Activated CD8-positive, alpha-beta memory T cell treated with anti-CD3 and anti-CD28 coated beads, Interleukin-2, amount 50 U/mL, for 4 hours (primary cell): ENCODE measurements around the gene PIK3CA.
"Not testable (repeated sequence)": the region's sequence is repeated elsewhere in the genome, so short reads cannot be mapped to it uniquely, and the experiment has no call there.

Experiments used
- DNase-seq: peaks from one replicate; pipeline ENCODE4 v3.0.0-alpha.2; 2020

Gene PIK3CA

DNA sequence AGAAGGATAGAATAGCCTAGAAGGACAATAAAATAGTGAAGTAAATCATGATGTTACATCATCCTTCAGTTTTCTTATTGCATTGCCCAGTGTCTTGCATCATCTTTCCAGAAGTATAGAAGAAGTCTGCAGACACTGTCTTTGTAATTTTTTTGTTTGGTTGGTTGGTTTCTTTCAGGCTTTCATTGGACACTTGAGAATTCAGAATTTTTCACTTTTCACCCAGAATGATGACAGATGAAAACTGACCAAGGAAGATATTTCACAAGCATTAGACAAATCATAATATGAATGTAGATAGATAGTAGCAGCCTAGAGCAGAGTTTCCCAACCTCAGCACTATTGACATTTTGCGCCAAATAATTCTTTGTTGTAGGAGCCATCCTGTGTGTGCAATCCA is 67.4 kb downstream of the PIK3CA start:
- not testable (repeated sequence) for DNase-seq

DNA sequence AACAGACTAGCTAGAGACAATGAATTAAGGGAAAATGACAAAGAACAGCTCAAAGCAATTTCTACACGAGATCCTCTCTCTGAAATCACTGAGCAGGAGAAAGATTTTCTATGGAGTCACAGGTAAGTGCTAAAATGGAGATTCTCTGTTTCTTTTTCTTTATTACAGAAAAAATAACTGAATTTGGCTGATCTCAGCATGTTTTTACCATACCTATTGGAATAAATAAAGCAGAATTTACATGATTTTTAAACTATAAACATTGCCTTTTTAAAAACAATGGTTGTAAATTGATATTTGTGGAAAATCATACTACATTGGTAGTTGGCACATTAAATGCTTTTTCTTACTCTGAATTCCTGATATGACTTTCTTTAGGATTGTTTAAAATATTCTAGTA is 70.1 kb downstream of the PIK3CA start:
- DNase-seq, result not testable (repeated sequence)

DNA sequence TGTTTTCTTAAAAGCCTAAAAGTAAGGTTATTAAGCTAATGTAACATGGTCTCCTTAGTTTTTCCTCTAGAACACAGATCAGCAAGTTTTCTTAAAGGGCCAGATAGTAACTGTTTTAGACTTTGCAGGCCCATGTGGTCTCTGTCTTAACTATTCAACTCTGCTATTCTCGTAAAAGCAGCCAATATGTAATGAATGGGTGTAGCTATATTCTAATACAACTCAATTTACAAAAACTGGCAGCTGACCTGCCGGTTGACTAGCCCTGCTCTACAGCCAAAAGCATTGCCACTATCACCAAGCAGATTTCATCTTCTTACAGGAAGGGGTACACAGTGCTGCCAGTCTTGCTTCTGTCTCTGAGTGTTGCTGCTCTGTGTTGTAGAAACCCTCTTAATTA is 75.4 kb downstream of the PIK3CA start:
- no peak for DNase-seq

- DNase-seq, result no peak
These were observed 76.4 kb downstream of the PIK3CA start for GRCh38 chr3:179224584-179224983.

GRCh38 chr3:179227349-179227748 is 79.2 kb downstream of the PIK3CA start:
- no peak for DNase-seq

GRCh38 chr3:179229177-179229576 is 81.0 kb downstream of the PIK3CA start:
- DNase-seq, result no peak

- no peak for DNase-seq
These were observed 84.9 kb downstream of the PIK3CA start for GRCh38 chr3:179233043-179233442.

GRCh38 chr3:179234199-179234598 is 86.0 kb downstream of the PIK3CA start:
- no peak for DNase-seq

DNA sequence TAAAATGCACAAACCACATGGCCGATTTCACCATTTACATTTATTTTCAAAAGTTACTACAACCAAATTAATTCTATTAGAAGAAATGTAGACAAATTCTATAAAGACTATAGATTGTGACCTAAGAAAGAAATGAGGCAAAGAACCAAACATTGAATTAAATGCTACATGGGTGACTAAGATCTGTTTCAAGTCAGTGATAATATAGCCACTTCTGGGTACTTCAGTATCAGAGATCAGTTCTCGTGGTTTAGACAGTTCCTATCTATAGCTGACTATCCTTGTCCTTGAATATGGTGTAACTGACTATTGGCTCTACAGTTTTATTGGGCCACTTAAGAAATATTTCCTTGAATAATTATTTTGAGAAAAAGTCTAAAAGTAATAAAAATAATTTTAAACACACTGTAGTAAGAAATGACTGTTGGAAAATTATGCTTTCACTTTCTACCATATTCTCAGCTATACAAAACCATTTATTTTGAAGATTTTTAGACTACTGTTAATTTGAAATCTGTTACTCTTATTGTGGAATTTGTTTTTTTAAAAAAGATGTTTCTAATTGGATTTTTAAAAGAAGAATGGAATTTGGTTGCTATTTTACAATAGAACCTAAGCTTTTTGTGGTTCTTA is 88.6 kb downstream of the PIK3CA start:
- DNase-seq, result no peak

GRCh38 chr3:179240299-179240698 is 92.1 kb downstream of the PIK3CA start:
- DNase-seq, result not testable (repeated sequence)

DNA sequence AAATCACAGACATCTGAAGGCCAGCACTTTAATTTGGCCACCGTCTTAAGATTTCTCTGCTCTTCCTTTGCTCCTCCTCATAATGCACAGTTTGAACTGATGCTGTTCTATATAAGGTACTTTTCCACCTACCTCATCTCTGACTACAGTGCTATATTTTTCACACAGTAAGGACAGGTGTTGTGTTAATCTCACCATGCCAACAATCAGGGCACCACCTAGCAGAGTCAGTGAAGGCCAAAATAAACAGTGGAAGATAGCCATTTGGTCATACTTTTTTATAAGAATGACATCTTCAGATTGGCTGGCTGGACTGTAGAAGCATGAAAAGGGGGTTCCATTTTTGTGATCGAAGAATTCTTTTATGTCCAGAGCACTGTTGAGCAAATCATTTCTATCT is 94.7 kb downstream of the PIK3CA start:
- DNase-seq, result not testable (repeated sequence)

DNA sequence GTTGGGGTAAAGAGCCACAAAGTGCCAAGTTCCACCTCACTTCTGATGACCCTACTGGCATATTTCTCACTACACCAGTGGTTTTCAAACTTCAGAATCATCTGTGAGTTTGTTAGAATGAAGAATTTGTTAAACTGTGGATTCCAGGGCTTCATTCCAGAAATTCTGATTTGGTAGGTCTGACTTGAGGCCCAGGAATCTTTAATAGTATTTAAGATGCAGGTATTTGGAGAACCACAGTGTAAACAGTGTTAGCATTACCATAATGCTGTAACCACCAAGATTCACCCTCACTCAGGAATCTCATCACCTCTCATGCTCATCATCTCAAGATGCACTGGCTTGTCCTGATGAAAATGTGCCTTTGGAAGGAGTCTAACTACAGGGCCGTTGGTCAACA is 96.7 kb downstream of the PIK3CA start:
- DNase-seq, result no peak

DNA sequence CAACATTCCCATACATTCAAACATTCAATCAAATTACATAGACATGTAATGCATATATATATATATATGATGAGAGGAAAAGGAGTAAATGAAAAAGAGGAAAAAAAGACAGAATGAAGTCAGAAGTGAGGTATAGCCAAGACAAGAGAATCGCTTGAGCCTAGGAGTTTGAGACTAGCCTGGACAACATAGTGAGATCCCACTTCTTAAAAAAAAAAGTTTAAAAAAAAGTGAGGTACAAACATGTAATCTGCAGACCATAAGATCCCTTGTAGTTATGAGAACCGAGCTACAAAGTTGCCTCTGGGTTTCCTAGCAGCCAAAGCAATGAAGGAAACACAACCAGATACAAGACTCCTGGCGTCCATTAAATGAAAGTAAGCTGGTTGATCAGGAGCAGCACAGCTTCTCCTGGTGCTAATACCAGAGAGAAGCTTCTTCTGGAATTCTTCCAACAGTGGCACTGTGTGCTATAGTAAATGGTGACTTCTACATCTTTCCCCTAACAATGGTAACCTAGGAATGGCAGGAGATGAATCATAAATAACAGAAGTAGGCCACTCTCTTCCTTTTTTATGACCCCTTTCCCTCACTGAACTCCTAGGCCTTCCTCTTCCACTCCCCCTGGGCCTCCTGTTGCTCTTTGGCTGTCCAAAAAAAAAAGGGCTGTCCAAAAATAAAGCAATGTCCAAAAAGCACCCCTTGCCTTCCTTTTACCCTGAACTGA is 99.3 kb downstream of the PIK3CA start:
- DNase-seq, result no peak

- DNase-seq, result no peak
These were observed 102.8 kb downstream of the PIK3CA start, which contains the start of gene KCNMB3 for GRCh38 chr3:179250803-179251476. Gene KCNMB3 (minus strand): TSS chr3:179251114. CDS start chr3:179250990, 124 bp downstream.

GRCh38 chr3:179256813-179257212 is 108.7 kb downstream of the PIK3CA start:
- no peak for DNase-seq

- DNase-seq, result not testable (repeated sequence)
These were observed 109.6 kb downstream of the PIK3CA start for GRCh38 chr3:179257742-179258141.

DNA sequence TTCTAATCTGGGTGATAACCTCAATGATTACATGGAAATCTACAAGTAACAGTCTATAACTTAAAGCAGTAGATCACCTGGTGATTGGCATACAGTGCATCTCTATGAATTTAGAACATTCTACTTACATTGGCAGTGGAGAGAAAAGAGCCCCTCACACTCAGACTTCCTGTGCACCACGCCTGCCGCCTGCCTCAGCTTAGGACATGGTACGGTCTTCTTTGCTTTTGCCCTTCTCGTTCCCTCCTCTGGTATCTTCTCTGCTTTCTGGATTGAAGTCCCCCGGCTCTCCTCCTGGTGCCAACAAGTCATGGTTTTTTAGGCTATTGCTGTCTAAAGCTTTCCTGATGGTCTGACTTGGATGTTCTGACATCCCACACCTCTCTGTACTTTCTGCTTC is 110.7 kb downstream of the PIK3CA start:
- DNase-seq, result no peak

- not testable (repeated sequence) for DNase-seq
These were observed 112.0 kb downstream of the PIK3CA start for GRCh38 chr3:179259959-179260756.

DNA sequence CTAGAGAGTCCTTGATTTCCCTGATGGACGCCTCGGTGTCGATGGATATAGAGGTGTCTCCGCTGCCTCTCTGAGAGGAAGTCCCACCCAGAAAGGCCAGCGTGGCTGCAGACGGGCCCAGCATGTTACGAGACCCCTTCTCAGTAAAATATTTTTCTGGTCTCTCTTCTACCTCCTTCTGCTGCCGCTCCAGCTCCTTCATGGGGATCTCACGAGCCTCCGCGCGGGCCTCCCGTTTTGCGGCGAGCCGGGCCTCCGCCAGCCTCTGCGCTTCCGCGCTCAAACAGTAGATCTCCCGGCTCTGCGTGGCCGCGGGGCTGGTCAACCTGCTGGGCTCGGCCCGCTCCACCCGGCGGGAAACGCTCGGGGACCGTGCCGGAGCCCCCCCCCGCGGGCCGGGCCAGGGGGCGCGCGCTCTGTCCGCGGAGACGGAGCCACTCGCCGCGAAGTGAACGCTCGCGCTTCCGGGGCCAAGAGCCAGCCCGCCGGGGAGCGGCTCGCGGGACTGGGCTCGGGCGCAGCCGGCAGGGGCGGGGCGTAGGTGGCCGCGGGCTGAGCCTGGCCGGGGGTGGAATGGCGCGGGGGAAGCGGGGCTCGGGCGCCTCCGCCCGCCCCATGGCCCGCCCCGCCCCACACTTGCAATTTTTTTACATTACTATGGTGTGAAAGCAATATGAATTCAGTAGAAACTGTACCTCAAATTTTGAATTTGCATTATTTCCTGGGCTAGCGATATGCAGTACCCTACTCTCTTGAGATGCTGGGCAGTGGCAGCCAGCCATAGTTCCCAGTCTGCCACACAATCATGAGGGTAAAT is 113.0 kb downstream of the PIK3CA start:
- DNase-seq, result peak; percentile 66

- DNase-seq, result no peak
These were observed 115.0 kb downstream of the PIK3CA start for GRCh38 chr3:179263134-179263533.

- no peak for DNase-seq
These were observed 116.3 kb downstream of the PIK3CA start for GRCh38 chr3:179264449-179264848.

DNA sequence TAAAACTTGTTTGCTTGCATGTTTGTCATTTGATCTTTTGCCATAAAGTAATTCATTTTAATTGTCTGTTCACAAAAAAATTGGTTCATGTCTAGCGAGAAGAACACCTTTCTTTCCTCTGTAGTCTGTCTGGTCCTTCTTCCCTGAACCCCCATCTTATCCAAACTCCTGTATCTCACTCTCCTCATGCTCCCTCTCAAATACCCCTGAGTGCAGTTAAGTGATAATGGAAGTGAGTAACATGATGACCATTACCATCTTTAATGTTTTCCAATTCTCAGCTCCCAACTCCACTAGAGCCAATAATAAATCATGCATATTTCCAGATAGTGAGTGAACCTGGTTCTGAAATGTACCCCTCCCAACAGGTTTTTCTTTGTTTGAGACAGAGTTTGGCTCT is 116.9 kb downstream of the PIK3CA start:
- DNase-seq, result no peak
